ENCODE data around the gene CGREF1.

- TF ChIP-seq CTCF (IDR thresholded peaks at IDR 0.05): no peak
- TF ChIP-seq EZH2 (IDR thresholded peaks at IDR 0.05; ENCODE audit: borderline replicate concordance, insufficient read depth, low read depth, low read length, poor library complexity, severe bottlenecking): no peak
Measured at GRCh38 chr2:27071277-27071989, 47.5 kb downstream of the CGREF1 start, which contains the start of gene OST4.
